ENCODE results near the gene ZNF726.

DNA sequence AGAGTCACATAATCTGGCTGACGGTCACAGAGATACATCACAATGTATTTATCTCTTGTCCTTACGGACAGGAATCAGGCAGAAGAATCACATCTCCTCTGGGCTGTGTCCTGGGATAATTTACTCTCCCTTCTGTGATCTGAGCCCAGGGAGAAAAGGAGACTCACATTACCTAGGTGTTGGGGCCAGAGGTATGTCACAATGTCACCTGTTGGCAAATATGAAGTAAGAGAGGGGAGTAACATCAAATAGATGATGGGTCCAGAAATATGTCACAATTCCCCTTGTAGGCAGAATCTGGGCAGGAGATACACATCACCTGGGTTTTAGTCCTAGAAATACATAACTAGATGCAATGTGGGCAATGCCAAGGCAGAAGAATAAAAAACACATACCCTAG, 67.2 kb downstream of the ZNF726 start:
- TF ChIP-seq, protein P1, sequence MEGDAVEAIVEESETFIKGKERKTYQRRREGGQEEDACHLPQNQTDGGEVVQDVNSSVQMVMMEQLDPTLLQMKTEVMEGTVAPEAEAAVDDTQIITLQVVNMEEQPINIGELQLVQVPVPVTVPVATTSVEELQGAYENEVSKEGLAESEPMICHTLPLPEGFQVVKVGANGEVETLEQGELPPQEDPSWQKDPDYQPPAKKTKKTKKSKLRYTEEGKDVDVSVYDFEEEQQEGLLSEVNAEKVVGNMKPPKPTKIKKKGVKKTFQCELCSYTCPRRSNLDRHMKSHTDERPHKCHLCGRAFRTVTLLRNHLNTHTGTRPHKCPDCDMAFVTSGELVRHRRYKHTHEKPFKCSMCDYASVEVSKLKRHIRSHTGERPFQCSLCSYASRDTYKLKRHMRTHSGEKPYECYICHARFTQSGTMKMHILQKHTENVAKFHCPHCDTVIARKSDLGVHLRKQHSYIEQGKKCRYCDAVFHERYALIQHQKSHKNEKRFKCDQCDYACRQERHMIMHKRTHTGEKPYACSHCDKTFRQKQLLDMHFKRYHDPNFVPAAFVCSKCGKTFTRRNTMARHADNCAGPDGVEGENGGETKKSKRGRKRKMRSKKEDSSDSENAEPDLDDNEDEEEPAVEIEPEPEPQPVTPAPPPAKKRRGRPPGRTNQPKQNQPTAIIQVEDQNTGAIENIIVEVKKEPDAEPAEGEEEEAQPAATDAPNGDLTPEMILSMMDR (IDR thresholded peaks at IDR 0.05; ENCODE audit: low read depth, low read length) = no peak
- no peak for TF ChIP-seq POLR2A (IDR thresholded peaks at IDR 0.05; ENCODE audit: extremely low read depth, insufficient read length)
- no peak for TF ChIP-seq MYC (IDR thresholded peaks at IDR 0.05; ENCODE audit: low read depth, low read length)
- TF ChIP-seq, protein P2, sequence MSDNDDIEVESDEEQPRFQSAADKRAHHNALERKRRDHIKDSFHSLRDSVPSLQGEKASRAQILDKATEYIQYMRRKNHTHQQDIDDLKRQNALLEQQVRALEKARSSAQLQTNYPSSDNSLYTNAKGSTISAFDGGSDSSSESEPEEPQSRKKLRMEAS (IDR thresholded peaks at IDR 0.05; ENCODE audit: low read depth, low read length) = no peak

All from NB4 (cell line).